T follicular helper cell (primary cell): Measurements from ENCODE around the gene PRKG1.
"Not testable (repeated sequence)": the region's sequence is repeated elsewhere in the genome, so short reads cannot be mapped to it uniquely, and the experiment has no call there.

Source experiments
- DNase-seq: peaks from one replicate; pipeline ENCODE4 v3.0.0-alpha.2; 2020; ENCODE audit warnings: low read depth

The PRKG1 gene

DNA sequence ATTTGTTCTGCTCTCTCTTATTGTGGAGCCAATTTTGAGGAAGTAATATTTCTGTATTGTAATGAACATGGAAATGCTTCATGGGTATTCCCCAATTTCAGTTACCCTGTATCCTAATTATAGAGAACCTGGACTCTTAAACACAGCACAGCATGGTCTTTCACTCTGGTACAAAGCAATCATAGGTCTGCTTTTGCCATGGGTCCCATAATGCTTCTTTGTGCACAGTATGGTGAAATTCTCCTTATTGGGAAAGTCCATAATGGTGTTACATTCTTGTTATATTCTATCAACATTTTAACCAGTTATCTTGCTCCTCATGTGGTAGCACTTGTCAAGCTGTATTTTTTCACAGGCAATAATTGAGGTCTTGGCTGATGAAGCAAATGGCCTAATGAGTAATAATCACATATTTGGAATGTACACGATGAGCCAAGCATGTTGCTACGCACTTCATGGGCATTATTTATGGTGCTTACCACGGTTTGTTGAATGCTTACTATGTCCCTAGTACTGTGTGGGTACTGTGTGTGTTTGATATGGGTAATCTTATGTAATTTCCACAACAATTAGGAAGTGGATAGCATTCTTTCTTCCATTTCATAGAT lies 42.9 kb downstream of the PRKG1 start:
- DNase-seq = no peak

- DNase-seq = no peak
Measured at GRCh38 chr10:51117794-51118193, 43.5 kb downstream of the PRKG1 start.

DNA sequence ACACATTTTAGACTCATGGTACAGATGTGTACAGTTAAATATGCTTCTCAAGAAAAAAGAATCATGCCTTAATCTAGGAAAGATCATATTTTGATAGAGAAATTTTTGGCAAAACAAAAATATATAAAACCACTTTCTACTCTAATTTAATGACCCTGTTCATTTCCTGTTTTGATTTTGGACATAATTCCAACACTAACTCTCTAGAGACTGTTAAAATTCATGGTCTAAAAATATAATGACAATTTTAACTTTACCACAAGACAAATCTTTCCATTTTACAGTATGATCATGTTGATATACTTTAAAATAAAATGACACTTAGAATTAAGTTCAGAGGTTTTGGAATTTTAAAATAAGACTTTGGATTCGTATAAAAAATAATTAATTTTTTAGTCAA lies 45.2 kb downstream of the PRKG1 start:
- DNase-seq = no peak

DNA sequence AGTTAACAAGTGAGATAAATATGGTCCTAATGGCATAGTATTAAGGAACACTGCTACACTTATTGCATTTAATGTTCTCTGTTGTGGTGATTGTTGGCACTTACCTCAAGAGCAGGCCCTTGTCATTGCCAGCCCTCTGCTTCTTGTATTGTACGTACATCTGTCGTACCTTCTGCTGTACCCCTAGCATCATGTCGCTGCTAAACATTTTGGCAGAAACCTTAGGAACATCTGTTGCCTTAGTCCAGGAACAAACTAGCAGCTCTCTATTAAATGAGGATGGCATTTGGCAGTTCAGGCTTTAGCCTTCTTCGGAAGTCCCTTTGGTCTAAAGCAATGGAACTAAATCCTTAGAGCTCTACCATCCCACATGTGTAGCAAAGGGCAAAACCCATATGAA lies 47.6 kb downstream of the PRKG1 start:
- DNase-seq = no peak

DNA sequence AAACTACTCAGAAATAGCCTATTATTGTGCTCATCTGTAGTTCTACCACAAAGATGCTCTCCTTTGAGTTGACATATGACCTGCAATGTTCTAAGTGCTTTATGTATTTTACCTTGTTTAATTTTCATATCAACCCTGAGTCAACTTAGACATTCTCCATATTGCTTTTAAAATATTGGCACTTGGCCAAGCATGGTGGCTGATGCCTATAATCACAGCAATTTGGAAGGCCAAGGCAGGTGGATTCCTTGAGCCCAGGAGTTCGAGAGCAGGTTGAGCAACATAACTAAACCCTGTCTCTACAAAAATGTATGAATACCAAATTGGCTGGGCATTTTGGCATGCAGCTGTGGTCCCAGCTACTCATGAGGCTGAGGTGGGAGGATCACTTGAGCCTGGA lies 50.6 kb downstream of the PRKG1 start:
- no peak for DNase-seq

- no peak for DNase-seq
Measured at GRCh38 chr10:51125518-51125917, 51.2 kb downstream of the PRKG1 start.

DNA sequence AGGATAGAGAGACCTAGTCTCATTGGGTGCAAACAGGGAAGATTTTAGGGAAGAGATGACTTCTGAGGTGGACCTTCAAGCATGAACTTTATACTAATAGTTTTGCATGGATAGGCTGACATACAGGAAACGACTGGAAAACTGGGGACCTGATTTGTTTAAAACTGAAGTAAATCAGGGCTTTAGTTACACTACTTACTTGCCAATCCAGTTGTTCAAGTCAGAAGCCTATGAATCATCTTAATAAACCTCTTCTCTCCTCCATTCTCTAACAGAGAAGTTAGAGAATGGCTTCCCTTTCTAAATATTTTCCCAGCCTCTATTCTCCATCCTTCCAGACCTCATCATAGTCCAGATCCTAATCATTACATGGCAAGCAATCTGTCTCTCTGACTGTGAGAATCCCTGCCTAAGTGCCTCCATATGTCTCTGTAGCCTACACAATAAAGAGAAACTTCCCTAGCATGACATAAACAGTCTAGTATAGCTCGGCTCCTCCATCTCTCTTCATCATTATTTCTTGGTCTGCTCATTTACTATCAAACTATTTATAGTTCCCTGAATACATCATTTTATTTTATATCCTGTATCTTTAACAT lies 55.8 kb downstream of the PRKG1 start:
- no peak for DNase-seq

GRCh38 chr10:51137756-51138529 lies 63.7 kb downstream of the PRKG1 start:
- DNase-seq = no peak

DNA sequence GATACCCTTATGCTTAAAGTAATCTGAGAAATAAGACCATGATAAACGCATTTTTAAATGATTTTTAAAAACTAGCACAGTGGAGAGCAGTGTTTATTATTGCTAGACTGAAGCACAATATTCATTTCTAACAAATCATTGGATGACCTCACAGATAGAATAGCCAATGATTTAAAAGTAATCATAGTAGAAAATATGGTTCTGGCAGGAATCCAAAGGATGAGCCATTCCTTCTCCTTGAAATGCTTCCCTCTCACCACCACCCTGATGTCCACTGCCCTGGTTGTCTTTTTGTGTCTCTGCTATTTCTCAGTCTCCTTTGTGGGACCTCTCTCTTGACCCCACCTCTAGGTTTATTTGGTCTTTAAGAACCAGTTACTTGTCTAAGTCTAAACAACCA lies 64.9 kb downstream of the PRKG1 start:
- DNase-seq = no peak

DNA sequence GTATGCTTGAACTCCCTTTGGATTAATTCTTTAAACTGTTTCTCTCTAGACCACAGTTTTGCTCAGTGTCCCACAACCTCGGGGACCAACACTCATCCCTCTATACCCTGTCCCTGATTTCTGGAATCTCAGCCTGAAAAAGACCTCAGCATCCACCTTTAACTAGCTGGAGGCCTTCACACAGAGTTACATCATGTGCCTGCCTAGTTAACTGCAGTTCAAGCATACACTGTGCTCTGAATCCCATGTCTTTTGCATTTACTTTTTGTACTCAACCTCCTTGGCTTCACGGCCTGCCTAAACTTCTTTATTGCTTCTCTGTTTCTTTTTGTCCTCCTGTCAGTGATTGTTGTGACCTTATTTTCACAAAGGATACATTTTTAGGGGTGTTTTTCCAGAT lies 66.7 kb downstream of the PRKG1 start:
- no peak for DNase-seq

DNA sequence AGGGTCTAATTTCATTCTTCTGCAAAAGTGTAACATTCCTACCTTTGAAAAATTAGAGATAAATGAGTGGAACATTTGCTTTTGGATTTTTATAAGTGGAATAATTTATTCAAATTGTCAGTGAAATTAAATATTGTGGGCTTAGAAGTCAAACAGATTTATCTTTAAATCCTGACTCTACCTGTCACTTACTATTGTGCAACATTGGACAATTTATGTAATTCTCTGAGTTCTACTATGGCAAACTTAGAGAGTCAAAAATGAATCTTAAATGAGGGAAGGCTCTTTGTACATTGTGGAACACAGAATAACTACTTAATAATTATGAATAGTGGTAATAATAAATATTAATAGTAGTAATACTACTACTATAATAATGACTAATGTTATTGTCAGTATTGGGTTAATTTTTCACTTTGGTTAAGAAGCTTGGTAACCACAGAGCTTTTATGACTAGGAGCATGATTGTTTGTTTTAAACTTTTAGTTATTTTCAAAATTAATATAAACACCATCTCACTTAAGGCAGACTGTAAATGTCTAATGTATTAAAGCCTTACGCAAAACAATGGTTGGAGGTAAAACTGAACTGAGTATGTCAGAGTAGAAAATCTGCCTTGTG lies 70.0 kb downstream of the PRKG1 start:
- DNase-seq = no peak

- no peak for DNase-seq
Measured at GRCh38 chr10:51145375-51145774, 71.1 kb downstream of the PRKG1 start.

DNA sequence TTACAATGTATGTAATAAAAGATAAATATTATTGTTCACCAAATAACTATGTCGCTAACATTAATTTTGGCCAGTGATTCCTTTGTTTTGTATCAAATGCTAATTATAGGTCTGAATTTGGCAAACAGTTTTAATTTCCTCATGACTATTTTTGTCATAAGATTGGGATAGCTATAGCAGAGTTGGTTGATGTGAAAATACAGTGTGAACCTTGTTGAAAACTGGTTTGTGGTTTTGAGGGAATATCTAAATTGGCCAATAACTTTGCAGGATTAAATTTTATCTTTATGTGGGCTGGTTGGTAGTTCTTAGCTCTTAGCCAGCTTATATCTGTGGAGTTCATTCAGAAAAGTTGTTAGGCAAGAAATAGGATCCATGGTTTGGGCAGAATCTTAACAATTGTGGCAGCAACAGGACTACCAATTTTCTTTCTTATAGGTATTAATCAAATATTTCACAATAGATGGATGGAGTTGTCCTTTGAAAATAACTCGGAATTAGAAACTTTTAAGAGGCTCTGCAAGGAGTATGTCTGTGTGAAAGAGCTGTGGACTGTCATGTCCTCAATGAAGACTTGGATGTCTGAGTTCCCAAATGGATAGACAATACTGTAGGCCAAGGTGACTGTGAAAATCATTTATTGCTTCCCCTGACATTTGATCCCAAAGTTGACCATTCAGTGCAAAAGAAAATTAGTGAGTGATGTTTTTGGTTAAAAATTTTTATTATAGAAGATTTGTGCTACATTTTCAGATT lies 73.5 kb downstream of the PRKG1 start:
- DNase-seq = no peak

DNA sequence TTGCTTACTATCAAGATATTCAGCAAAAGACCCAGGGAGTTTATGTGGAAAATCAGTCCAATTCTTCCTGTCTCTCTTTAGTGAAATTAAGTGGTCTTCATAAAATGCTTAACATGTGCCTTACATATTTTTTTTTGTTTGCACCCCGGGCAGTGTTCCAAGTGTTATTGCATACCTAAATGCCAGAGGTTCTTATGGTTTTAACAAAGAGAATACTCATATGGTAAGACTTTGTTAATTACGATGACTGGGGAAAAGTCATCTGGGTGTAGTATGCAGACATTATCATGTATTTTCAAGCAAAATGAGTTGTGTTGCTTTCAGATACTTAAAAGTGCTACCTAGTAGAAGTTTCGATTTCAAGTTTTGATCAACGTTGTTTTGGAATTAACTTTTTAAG lies 82.6 kb downstream of the PRKG1 start:
- no peak for DNase-seq

DNA sequence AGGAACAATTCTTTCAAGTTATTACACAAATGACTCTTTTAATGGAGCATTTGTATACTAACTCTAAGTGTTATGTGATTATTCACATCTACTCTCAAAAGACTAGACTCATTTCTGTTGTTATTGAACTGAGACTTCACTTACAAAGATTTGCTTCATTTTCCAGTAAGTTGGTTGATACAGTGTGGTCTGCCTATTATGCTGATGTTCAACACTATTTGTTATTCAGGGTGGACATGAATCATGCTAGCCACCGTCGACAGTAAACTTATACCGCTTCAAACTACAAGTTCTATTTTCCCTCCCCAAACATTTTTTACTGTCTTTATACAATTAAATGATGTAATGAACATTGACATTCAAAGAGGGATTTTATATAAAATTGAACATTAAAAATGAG lies 84.5 kb downstream of the PRKG1 start:
- no peak for DNase-seq

DNA sequence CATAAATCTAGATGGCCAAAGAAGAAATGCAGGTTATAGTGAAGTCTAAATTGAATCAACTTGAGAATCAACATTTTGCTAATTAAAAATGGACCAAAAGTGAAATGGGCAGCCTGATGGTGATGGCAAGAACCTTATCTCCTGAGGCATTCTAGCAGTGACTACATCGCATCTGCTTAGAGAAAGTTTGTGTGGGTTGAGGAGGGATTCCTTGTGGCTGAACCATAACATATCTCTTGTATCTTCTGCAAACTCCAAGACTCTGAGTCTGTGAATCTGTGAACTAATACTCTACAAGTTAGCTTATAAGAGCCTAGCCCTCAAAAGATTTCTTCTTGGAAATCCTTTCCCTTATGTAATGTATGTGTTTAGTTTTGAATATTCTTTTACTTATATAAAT lies 85.6 kb downstream of the PRKG1 start:
- no peak for DNase-seq

GRCh38 chr10:51162002-51162401 lies 87.7 kb downstream of the PRKG1 start:
- no peak for DNase-seq

- DNase-seq = not testable (repeated sequence)
Measured at GRCh38 chr10:51163380-51164049, 89.2 kb downstream of the PRKG1 start.

DNA sequence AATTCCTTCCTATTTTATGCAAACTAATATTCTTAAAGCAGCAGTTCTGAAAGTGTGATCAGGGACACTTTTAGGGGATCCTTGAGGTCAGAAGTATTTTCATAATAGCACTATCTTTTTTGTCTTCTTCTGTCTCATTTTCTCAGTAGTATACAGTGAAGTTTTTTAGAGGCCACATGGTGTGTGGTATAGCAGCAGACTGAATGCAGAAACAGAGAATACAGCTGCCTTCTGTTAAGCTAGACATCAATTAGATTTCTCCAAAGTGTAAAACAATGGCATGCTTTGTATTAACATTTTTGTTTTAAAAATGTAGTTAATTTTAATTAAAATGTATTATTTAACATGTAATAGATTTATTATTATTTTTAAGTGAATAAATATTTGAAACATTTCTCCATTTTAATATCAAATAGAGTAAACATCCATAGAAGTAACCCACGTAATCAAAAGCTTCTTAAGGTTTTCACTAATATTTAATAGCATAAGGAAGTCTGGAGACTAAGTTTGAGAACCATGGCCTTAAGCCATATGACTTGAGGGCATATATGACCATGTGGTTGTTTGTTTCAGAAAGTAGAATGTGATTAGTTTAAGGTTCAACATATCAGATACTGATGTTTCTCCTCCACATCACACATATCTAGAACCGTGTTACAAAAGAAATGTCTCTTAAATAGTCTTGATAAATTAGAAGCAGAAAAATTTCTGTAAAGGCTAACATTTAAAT lies 94.0 kb downstream of the PRKG1 start:
- DNase-seq = no peak

GRCh38 chr10:51169111-51169510 lies 94.8 kb downstream of the PRKG1 start:
- DNase-seq = no peak
